ENCODE measurements around the gene DIPK1A.
A peak's percentile ranks its signal among the peaks of the same experiment; 100 is the strongest.

DIPK1A gene

DNA sequence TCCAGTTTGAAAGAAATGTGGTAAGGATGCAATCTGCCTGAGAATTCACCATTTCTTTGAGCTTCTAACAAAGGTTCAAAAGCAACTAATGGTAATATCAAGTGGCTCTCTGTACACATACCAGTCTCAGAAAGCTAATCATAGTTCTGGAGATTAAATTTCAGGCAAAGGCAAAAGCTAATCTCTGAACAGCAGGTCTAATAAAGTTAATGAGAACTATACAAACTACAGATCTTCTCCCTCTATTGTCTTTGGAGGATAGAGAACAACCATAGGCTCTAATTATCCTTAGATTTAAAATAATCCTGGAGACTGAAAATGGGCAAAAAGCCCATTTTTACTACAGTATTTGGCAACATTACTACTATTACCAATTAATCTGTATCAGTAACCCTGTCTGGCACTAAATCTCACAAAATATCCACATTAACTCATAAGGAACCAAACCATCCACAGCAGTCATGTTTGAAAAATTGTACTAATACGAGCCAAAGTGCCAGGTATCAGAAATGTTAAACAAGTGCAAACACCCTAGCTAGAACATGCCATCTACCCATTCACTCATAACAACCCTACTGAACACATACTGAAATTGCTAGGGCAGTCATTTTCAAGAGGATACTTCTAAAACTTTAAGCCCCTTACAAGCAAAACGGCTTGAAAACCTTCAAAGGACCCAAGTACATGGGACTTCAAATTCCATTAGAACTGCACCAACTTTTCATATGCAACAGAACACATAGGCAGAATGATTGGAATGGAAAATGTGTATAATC, 4.8 kb downstream of the DIPK1A start:
- no peak for DNase-seq
- Histone ChIP-seq H3K9me3 (no peaks in the 10 kb centered on the region), H3K36me3 (no peaks in the 10 kb centered on the region), H3K4me3 (no peak overlapping the region), H3K4me1 (peaks cover 0 to 59% (median 13%) of the 10 kb centered on the region in 4 donors), H3K27ac (peak overlapping the region in 1 of 2 donors; percentile 56), H3K27me3 (no peaks in the 10 kb centered on the region)
- intact Hi-C loops (cut with DNase I; ENCODE audit: low total_unique reads), result no loop called here
- TF ChIP-seq, protein P1, sequence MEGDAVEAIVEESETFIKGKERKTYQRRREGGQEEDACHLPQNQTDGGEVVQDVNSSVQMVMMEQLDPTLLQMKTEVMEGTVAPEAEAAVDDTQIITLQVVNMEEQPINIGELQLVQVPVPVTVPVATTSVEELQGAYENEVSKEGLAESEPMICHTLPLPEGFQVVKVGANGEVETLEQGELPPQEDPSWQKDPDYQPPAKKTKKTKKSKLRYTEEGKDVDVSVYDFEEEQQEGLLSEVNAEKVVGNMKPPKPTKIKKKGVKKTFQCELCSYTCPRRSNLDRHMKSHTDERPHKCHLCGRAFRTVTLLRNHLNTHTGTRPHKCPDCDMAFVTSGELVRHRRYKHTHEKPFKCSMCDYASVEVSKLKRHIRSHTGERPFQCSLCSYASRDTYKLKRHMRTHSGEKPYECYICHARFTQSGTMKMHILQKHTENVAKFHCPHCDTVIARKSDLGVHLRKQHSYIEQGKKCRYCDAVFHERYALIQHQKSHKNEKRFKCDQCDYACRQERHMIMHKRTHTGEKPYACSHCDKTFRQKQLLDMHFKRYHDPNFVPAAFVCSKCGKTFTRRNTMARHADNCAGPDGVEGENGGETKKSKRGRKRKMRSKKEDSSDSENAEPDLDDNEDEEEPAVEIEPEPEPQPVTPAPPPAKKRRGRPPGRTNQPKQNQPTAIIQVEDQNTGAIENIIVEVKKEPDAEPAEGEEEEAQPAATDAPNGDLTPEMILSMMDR (IDR thresholded peaks at IDR 0.05), result no peak

DNA sequence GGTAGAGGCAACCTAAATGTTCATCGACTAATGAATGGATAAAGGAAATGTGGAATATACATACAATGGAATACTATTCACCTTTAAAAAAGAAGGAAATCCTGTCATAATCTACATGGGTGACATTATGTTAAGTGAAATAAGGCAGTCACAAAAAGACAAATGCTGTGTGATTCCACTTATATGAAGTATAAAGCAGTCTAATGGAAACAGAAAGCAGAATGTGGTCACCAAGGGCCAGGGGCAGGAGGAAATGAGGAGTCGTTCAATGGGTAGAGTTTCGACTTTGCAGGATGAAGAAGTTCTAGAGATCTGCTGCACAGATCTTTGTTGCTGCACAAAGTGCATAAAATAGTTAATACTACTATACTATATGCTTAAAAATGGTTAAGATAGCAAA, 7.8 kb downstream of the DIPK1A start:
- Histone ChIP-seq H3K36me3 (no peaks in the 10 kb centered on the region), H3K27me3 (no peaks in the 10 kb centered on the region), H3K4me1 (peaks cover 0 to 67% (median 10%) of the 10 kb centered on the region in 4 donors), H3K9me3 (no peaks in the 10 kb centered on the region), H3K27ac (peak overlapping the region in 1 of 2 donors; percentile 64), H3K4me3 (no peak overlapping the region)
- intact Hi-C loops (cut with DNase I; ENCODE audit: low total_unique reads), result no loop called here
- no peak for DNase-seq
- TF ChIP-seq, protein P1 (IDR thresholded peaks at IDR 0.05), result no peak

DNA sequence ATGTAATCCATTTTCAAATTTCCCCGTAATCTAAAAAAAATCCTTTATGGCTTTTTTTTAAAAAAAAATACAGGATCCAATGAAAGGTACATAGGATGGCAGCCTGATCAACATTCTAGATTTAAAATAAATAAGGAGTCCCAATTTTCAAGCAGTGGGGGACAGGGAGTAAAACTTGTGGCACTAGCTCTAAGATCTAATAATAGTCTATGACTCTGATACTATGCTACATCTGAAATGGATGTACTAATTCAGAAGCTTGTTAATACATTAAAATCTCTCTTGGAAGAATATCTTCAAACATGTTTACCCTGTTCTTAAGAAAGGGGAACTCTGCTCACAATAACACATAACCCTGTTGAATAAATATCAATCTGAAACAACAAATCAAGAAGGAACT, 8.5 kb downstream of the DIPK1A start:
- intact Hi-C loops (cut with DNase I; ENCODE audit: low total_unique reads), result no loop called here
- TF ChIP-seq, protein P1 (IDR thresholded peaks at IDR 0.05), result no peak
- Histone ChIP-seq H3K4me1 (peaks cover 0 to 62% (median 7%) of the 10 kb centered on the region in 4 donors), H3K4me3 (no peak overlapping the region), H3K9me3 (no peaks in the 10 kb centered on the region), H3K27me3 (no peaks in the 10 kb centered on the region), H3K36me3 (no peaks in the 10 kb centered on the region), H3K27ac (peak overlapping the region in 1 of 2 donors; percentile 64)
- no peak for DNase-seq

DNA sequence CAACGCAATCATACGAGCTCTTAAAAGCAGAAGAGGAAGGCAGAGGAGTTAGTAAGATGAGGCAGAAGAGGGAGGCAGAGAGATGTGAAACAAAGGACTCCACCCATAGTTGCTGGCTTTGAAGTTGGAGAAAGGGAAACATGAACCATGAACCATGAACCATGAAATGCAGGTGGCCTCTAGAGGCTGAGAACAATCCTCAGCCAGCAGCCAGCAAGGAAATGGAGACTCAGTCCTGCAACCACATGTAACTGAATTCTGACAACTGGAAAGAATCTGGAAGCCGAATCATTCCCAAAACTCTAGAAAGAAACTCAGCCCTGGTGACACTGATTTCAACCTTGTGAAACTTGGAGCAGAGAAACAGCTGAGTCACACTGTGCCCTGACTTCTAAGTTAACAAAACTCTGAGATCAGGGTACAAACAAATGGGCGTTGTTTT, 10.1 kb downstream of the DIPK1A start:
- H3K4me1 ChIP-seq, result peaks cover 0 to 47% (median 0%) of the 10 kb centered on the region in 4 donors
- intact Hi-C loops (cut with DNase I; ENCODE audit: low total_unique reads), result no loop called here

DNA sequence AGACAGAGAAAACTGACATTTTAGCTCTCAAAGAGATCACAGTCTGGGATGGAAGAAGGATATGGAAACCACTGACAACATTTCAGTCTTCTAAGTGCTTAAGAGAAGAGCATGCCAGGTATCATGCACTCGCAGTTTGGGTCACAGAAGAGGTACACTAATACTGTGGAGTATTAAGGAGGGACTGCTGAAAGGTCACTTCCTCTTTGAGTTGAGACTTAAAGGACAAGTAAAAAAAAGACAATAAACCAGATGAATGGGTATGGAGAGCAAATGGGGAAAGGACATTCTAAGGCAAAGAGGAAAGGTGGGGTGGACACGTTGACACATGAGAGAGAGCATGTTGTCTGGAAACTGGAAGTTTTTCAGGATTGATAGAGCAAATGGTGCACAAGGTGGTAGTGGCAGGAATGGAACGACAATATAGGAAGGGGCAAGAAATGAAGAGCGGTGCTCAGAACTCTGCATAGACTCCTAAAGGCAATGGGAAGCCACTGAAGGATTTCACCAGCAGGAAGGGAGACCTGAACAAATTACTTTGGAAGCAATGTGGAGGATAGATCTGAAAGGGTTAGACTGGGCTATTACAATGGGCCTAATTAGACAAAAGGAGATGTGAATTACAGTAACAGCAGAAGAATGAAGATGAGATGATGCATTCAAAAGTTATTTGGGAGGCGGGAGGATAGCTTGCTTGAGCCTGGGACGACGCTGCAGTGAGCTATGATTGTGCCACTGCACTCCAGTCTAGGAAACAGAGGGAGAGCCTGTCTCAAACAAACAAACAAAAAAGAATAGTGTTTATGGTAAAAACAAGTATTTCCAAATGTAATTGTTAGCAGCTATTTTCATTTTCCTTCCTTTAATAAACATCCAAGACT, 11.1 kb downstream of the DIPK1A start:
- intact Hi-C loops (cut with DNase I; ENCODE audit: low total_unique reads), result no loop called here
- DNase-seq, result no peak
- Histone ChIP-seq H3K36me3 (no peaks in the 10 kb centered on the region), H3K4me3 (no peak overlapping the region), H3K4me1 (peaks cover 0 to 51% (median 2%) of the 10 kb centered on the region in 4 donors), H3K27me3 (no peaks in the 10 kb centered on the region), H3K27ac (peak overlapping the region; percentile 57 to 64), H3K9me3 (no peaks in the 10 kb centered on the region)
- TF ChIP-seq, protein P1 (IDR thresholded peaks at IDR 0.05), result no peak

More for the DNA sequence above, 10.1 kb downstream of the DIPK1A start:
- Histone ChIP-seq H3K4me3 (no peak overlapping the region), H3K27me3 (no peaks in the 10 kb centered on the region), H3K36me3 (no peaks in the 10 kb centered on the region), H3K27ac (peak overlapping the region; percentile 57 to 64), H3K9me3 (no peaks in the 10 kb centered on the region)
- TF ChIP-seq, protein P1 (IDR thresholded peaks at IDR 0.05), result no peak
- DNase-seq, result no peak

Measured in tibial artery (tissue), 4 donors.